GM12878 (cell line): ENCODE measurements around the gene NCKAP5L.

Experiments used
- BACH1 ChIP-seq: fragments of 450-650 bp; IDR thresholded peaks from 2 replicates; pipeline ENCODE4 v1.6.1; 2017; ENCODE audit warnings: mild to moderate bottlenecking, borderline replicate concordance
- CHD2 ChIP-seq: IDR thresholded peaks from 2 replicates; pipeline ENCODE4 v1.6.1; 2011; ENCODE audit warnings: low read depth, low read length, improper control_type of control experiment, borderline replicate concordance
- CTCF ChIP-seq, 3 experiments: IDR thresholded peaks in 2 of 3; conservative IDR thresholded peaks in 1 of 3; 2 replicates each; pipeline ENCODE4 v1.5.1; 2011; ENCODE audit warnings: low read depth in 3 of 3, low read length in 3 of 3, mild to moderate bottlenecking in 3 of 3, control low read depth in 2 of 3, moderate library complexity in 2 of 3, inconsistent platforms in 1 of 3, mixed read lengths in 1 of 3; ENCODE audit not compliant: control insufficient read depth in 2 of 3, insufficient read depth in 1 of 3; ENCODE audit errors: extremely low read depth in 1 of 3
- GABPA ChIP-seq: IDR thresholded peaks from 2 replicates; pipeline ENCODE4 v1.6.1; 2014; ENCODE audit warnings: antibody characterized with exemption, low read depth, mild to moderate bottlenecking, inconsistent platforms
- HDAC2 ChIP-seq: fragments of 200-600 bp; sonication (generic); IDR thresholded peaks from 2 replicates; pipeline ENCODE4 v1.6.1; 2017
- MTA3 ChIP-seq: IDR thresholded peaks from 2 replicates; pipeline ENCODE4 v1.6.1; 2012; ENCODE audit warnings: low read length, inconsistent platforms, borderline replicate concordance
- RAD21 ChIP-seq: IDR thresholded peaks from 2 replicates; pipeline ENCODE4 v1.6.1; 2011; ENCODE audit warnings: mild to moderate bottlenecking, low read depth, low read length, moderate library complexity; ENCODE audit not compliant: insufficient read depth
- SP1 ChIP-seq: IDR thresholded peaks from one replicate; pipeline ENCODE4 v1.6.1; 2011; ENCODE audit warnings: low read depth, low read length
- TAF1 ChIP-seq: IDR thresholded peaks from 2 replicates; pipeline ENCODE4 v1.6.1; 2011; ENCODE audit warnings: mild to moderate bottlenecking, low read depth, low read length, borderline replicate concordance
- USF2 ChIP-seq: IDR thresholded peaks from 2 replicates; pipeline ENCODE4 v1.6.1; 2011; ENCODE audit warnings: low read depth, low read length, improper control_type of control experiment, borderline replicate concordance
- ZNF592 ChIP-seq: fragments of 450-650 bp; IDR thresholded peaks from 2 replicates; pipeline ENCODE4 v1.6.1; 2017; ENCODE audit warnings: mild to moderate bottlenecking, moderate library complexity
- ZZZ3 ChIP-seq: IDR thresholded peaks from 2 replicates; pipeline ENCODE4 v1.6.1; 2011; ENCODE audit warnings: low read depth; ENCODE audit not compliant: control insufficient read depth, insufficient read length

- TF ChIP-seq CTCF (IDR thresholded peaks at IDR 0.05 in 2 of 3, conservative IDR thresholded peaks at IDR 0.05 in 1 of 3; ENCODE audit: control insufficient read depth in 2 of 3, extremely low read depth in 1 of 3, insufficient read depth in 1 of 3, low read depth in 3 of 3, low read length in 3 of 3) (no peak), HDAC2 (no peak), ZNF592 (no peak), ZZZ3 (no peak), BACH1 (no peak), CHD2 (no peak), SP1 (no peak), RAD21 (no peak), GABPA (no peak), USF2 (no peak), TAF1 (no peak), MTA3 (no peak)
These were observed 18.8 kb downstream of the NCKAP5L start for GRCh38 chr12:49809381-49809905.
